Measurements from ENCODE around the gene EGFLAM. TPM values are rescaled to one million over a fixed set of nuclear protein-coding genes. Genes with fewer than 3 reads are reported as not detected.
A peak's percentile ranks its signal among the peaks of the same experiment; 100 is the strongest.

The EGFLAM gene
- total RNA-seq, 1 experiment from 2014 or later = 22.4 TPM

GRCh38 chr5:38447786-38448185 lies 189.4 kb downstream of the EGFLAM start:
- DNase-seq (ENCODE audit: low read depth) = no peak

- DNase-seq (ENCODE audit: low read depth) = no peak
Observed at GRCh38 chr5:38448568-38449350, 190.4 kb downstream of the EGFLAM start.

DNA sequence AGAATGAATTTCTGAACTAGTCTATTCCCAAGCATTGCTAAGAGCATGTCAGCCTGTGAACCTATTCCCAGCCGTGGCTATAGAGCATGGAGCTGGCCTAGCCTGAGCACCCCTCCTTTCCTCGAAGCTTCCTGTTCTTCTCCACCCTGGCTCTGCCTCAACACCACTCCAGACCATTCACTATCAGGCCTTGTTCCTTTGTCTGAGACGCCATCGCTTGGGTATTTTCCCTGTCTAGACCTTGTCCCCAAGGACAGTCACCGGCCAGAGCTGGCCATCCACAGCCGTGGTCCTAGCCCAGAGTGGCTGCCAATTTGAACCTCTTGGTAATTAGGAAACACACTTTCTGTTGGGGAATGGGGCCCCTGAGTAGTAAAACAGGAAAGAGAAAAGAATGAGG lies 192.3 kb downstream of the EGFLAM start:
- no peak for DNase-seq (ENCODE audit: low read depth)

DNA sequence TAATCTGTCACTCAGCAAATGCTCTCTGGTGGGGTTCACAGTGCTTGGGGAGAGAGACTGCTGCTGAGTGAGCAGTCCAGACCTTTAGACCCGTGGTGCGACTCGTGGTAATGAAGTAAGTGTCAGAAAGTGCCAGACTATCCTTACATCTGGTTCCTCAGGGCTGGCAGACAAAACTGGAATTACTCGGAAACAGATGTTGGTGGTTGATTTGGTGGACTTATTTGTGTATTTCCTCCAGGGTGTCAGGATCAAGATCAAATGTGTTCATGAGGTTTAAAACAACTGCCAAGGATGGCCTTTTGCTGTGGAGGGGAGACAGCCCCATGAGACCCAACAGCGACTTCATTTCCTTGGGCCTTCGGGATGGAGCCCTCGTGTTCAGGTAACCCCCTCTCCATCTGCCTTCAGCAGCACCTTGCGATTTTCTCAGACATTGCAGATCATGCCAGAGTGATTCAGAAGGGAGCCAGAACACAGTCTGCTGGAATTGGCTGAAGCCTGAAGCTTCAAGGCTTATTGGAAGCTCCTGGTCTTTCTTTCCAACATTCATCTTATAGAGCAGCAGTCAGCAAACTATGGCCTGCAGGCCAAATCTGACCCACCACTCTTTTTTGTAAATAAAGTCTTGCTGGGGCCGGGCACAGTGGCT lies 192.8 kb downstream of the EGFLAM start:
- no peak for DNase-seq (ENCODE audit: low read depth)

GRCh38 chr5:38452201-38452600 lies 193.8 kb downstream of the EGFLAM start:
- DNase-seq (ENCODE audit: low read depth) = no peak

DNA sequence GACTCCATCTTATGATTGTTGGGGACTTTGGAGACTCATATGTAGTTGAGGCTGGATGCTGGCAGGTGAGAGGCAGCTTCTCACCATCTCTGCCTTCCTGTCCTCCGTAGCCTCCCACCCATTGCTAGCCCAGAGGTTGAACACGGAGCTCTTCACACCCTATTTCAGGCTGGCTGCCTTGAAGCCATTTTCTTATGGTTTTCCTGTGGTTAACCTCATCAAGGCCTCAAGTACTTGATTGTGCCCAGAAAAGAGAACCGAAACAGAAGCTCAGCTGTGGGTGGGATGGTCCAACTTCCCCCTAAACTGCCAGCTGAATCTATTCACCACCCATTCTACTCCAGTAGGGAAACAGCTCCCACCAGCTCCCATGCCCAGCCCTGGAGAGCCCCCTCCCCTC lies 195.1 kb downstream of the EGFLAM start:
- DNase-seq (ENCODE audit: low read depth) = no peak

DNA sequence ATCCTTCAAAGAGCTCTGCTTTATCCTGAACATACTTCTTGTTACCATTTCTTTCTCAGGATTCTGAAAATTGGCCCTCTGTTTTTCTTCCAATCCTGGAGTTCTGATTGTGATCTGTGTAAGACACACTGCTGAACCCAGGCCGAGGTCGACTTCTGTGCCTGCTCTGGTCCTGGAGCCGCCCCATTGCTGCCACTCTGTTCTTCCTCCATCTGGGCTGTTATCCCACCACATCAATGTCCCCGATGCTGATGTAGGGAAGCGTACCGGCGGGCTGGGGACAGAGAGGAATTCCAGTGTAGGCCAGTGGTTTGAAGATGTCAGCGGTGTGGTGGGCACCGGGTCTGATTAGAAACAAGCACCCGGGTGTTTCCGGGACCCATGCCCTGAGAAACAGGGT lies 195.6 kb downstream of the EGFLAM start:
- DNase-seq (ENCODE audit: low read depth) = no peak

DNA sequence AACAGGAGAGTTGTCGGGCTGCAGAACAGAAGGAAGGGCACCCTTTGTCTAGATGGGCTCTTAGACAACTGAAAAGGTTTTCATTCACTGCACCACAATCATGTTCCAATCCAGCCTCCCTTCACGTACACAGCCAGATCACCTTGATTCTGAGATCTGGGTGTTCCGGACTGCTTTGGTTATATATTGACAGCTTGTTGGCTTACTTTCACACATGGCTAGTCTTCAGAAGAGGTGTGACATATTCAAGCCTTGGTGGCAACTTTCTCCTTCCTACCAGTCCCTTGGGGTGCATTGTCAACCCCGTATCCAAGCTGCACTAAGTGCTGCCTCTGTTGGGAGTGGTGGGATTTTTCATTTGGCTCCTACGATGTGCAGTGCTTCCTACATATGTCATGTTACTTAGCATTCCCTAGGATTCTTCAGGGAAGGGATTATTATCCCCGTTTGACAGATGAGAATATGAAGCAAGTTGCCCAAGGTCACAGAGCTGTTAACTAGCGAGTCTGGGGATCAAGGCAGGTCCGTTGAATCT lies 197.5 kb downstream of the EGFLAM start:
- DNase-seq (ENCODE audit: low read depth) = no peak

GRCh38 chr5:38456657-38457399 lies 198.5 kb downstream of the EGFLAM start:
- DNase-seq (ENCODE audit: low read depth) = no peak

DNA sequence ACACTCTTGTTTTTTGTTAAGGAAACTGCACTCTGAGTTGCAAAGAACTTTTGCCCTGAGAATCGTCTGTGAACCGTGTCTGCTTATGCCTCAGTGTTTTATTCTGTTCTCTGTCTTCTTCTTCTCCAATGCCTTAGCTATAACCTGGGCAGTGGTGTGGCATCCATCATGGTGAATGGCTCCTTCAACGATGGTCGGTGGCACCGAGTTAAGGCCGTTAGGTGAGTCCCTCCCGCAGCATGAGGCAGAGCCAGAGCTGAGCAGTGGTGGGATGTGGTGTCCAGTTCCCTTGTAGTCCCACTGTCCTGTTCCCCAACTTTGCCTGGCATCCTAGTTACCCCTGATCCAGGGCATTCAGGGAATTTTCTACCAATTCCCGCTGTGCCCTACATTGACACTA lies 199.8 kb downstream of the EGFLAM start:
- no peak for DNase-seq (ENCODE audit: low read depth)

DNA sequence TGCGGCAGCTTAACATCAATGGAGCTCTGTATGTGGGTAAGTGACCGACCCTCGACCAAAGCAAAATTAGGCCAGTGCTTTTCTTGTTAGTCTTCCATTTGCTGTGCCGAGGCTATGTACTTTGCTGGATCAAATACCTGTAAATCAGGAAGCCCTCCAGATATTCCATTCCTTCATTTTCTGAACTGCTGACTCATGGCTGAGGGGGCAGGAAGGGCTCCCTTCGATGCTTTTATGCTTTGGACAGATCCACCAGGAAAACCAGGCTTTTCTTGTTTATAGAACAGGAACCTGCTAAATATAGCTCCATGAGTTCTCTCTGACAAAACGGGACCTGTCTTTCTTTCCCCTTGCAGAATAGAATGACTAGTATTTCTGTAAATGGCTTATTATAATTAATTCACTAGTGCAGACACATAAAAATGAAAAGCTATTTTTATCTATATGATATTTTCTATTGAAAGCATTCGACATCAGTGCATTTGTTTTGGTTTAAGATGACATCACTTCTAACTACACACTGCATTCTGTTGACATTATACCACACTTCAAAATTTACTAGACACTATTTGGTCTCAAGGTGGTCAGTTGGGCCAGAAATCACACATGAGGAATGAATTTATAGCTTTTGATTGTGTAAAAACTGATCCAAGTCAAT lies 204.7 kb downstream of the EGFLAM start:
- DNase-seq (ENCODE audit: low read depth) = peak; percentile 55

- DNase-seq (ENCODE audit: low read depth) = peak; percentile 97
Observed at GRCh38 chr5:38463634-38464521, 205.5 kb downstream of the EGFLAM start.

- peak; percentile 82 for DNase-seq (ENCODE audit: low read depth)
Observed at GRCh38 chr5:38465061-38465460, 206.7 kb downstream of the EGFLAM start.

DNA sequence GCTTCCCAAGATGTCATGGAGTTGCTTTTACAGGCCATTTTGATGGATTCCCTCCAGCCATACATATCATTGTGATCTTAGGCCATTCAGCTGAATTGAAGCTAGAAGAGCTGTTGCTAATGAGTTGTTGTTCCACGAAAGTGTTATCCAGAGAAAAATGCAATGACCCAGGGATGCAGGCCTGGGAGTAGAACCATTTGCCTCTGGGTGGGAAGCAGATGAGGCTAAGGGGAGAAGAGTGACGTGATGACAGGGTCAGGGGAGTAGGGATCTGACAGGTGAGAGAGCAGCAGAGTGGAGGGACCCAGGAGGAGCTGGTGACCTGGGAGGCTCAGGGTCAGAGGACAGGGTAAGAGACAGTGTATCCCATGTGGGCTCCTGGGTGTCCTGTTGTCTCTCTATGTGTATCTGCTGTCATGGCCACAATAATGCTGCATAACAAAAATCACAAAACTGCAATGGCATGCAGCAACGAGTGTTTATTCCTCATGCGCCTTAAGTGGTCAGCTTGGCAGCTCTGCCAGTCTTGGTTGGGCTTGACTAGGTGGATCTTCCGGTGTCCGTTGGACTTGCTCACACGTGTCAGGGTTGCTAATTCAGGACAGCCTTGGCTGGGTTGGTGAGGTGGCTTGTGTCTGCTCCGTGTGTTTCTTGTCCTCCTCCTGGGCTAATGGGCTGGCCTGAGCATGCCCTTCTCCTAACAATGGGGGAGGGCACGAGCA lies 207.5 kb downstream of the EGFLAM start:
- no peak for DNase-seq (ENCODE audit: low read depth)

DNA sequence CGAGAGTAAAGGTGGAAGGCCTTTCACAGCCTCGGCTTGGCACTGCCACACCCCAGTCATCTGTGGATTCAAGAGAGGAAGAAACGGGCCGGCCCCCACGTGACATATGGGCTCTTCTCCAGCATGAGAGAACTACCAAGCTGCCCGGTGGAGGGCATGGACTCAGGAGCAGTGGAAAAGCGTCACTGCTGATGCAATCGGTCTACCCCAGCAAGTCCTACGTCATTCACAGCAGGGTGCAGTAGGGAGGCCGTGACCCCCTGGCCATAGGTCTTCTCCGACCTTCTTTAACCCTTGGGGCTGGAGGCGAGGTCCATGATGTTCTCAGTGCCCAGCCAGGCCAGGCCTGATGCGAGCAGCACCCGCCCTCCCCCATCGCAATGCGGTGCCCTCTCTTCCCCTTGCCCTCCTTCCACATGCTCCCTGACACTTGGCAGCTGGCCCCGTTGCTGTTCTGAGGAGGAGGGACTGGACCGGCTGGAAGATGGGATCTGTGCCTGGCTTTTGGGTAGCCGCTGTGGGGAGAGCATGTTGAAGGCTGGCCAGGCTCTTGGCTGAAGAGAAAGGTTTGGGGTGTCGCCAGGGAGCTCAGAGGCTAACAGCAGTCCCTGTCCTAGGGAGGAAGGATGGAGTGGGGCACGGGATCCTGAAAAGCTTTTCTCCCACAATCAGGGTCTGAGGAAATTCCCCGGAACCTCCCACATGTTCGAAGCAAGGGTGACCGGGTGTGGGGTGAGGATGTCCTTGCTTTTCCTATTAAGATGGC lies 208.2 kb downstream of the EGFLAM start:
- no peak for DNase-seq (ENCODE audit: low read depth)

DNA sequence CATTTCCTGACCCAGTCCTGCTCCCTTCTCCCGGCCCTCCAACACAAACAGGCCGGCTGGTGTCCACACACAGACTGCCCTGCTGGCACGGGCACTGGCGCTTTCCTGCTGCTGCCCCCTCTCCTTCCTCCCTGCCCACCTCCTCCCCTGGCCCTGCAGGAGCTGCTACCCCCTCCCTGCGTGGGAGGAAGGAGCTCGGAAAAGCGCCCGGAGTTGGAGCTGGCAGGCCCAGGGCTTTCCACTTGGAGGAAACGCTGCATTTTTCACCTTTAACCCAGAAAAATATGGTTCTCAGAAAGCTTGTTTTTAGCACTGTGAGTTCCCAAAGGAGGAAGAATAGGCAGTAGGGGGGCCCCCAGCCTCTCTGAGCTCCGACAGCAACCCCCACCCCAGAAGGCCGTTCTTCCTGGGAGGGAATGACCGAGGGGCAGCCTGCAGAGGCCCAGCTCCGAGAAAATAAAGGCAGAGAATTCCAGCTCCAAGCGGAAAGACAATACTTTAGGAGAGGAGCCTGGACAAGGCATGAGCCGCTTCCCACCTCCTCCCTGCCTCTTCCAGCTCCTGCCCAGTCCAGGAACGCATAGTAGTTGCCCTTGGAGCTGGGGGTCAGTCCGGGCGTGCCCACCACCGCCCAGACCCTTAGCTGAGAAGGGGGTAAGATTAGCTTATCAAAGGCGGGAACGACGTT lies 209.1 kb downstream of the EGFLAM start:
- peak; percentile 49 for DNase-seq (ENCODE audit: low read depth)

- DNase-seq (ENCODE audit: low read depth) = peak; percentile 98
Observed at GRCh38 chr5:38468202-38468673, 209.9 kb downstream of the EGFLAM start.

DNA sequence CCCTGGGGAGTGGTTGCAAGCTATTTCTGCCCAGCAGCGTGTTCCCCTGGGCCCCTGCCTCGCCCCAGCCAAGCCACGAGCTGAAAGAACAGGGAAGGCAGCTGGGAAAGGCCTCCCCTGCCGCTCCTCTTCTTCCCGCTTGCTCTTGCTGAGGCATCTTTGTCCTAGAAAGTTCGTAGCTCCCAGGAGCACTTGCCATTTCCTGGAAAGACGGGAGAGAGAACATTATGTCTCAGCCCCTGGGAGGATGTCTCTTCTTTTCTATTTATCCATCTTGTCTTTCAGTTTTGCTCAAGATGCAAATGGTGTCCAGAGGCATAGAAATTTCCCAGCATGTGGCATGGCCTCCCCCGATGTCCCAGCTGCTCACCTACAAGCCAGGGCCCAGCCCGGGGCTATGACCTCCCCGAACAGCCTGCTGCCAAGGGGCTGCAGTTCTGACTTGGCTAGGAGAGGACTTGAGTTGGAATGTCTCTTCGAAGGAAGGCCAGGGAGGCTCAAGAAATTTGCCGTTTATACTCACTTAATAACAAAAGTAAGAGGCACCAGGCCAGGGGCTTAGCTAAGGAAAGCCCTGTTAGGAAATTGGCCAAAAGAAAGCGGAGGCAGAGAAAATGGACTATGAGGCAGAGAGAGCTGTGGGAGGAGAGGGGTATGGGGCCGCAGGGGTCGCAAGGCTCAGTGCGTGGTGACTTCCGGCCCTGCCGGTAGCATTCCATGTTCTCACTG lies 210.8 kb downstream of the EGFLAM start:
- peak; percentile 86 for DNase-seq (ENCODE audit: low read depth)
